Germinal center (tissue), 1 donor: ENCODE results near the gene RIC3.
"Not testable (repeated sequence)": the region's sequence is repeated elsewhere in the genome, so short reads cannot be mapped to it uniquely, and the experiment has no call there.

Experiments used
- DNase-seq: peaks from one replicate; pipeline ENCODE4 v3.0.0; 2012; ENCODE audit warnings: mixed read lengths, low spot score

Gene RIC3

DNA sequence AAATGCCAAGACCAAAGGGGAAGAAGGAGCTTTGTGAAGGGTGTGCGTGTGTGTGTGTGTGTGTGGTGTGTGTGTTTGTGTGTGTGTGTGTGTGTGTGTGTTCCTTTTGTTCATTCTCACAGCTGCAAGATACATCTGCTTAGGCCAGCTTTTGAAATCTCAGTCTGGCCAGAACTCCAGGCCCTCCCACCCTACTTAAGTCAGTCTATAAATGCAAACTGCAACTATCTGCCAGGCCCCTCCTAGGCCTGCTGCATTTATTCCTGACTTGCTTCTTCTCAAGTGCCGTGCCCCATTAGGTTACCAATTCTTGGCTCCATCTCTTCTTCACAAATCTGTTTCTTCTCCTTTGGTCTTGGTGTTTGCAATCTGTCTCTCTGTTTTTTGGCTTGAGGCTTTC is 21.6 kb upstream of the RIC3 start:
- DNase-seq = no peak

DNA sequence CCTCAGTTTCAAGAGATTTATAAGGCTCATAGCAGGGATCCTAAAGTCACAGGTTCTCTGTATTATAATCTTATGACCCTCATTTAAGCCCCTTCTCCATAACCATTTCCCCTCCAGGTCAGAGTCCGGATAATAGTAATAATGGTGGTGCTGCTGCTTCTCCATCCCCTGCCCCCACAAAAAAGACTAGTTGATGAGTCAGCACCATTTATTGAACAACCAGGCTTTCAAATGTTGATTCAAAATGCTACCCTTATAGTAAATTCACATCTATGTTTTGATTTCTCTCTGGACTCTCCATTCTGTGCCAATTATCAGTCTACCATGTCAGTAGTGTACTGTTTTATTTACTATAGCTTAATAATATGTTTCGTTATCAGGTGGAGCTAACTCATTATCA is 17.6 kb upstream of the RIC3 start:
- DNase-seq = no peak

DNA sequence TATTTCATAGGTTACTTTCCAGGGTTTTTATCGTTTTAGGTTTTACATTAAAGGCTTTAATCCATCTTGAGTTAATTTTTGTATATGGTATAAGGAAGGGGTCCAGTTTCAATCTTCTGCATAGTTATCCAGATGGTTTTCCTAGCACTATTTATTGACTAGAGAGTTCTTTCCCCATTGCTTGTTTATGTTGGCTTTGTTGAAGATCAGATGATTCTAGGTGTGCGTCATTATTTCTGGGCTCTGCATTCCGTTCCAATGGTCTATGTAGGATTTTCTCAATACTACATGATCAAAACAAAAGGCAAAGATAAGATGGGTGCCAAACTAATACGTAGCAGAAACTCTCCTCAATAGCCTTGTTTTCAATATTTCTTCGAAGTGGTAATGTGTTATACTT is 14.3 kb upstream of the RIC3 start:
- no peak for DNase-seq

DNA sequence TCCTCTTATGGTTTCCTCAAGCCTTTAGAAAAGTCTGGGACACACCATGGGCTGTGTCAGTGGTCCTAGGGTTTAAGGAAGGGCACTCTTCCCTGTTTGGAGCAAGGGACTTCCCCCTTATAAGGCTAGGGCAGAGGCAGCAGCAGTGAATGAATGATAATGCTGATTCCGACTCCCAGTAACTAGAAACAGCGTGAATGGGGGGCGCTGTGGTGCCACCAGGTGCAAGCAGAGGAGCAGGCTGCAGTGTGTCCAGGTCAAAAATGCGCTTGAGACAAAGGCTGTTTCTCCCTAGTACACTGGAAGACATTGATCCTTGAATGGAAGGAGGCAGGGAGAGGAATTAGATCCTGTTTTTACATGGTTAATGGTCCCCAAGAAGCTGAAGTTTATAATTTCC is 11.6 kb upstream of the RIC3 start:
- no peak for DNase-seq

DNA sequence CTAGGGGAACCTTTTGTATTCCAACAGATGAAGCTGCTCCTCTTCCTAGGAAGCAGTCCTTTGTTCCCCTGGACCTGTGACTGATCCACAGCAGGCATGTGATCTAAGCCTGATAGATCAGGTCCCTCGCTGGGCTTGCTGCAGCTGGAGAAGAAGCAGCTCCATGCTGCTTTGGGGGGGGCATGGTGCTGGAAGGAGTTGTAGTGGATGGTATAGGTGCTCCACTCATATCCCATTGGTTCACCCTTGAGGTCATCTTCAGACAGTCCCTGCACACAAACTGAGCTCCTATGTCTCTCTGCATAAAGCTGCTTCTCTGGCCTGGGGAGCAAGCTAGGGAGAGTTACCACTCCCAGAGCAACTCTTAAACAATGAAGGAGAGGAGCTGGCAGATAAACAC is 9.5 kb upstream of the RIC3 start:
- no peak for DNase-seq

DNA sequence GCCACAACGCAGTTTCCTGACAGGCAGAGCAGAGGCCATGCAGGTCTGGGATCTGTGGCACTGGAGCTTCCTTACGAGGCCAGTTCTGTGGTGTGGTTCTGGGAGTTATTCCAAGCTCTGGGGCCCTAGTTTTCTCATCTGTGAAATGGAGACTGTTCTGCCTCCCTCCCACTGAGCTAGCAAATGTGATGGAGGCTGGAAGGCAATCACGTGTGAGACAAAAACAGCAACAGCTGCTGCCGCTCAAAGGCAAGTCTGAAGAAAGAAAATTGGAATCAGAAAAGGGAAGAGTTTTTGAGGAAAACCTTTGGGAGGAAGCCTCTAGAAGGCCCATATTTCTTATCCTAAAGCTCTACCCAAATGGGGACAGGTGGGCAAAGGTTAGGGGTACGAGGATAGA is 8.3 kb upstream of the RIC3 start:
- no peak for DNase-seq

DNA sequence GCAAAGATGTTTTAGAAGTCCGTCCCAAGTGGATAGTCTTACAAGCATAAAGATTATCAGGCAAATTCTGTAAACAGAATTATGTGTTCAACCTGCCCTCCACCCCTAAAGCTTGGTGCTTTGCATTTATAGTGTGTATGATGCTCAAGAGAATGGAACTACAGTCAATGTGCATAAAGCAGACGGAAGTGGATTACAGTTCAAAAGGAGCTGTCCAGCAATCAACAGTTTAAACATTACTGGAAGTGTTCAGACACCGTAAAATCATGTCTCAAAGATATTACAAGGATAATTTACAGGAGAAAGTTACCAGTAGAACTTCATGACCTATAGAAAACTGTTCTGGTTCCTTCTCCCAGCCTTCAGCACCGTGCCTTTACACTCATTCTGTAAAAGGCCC is 1.0 kb downstream of the RIC3 start:
- no peak for DNase-seq

DNA sequence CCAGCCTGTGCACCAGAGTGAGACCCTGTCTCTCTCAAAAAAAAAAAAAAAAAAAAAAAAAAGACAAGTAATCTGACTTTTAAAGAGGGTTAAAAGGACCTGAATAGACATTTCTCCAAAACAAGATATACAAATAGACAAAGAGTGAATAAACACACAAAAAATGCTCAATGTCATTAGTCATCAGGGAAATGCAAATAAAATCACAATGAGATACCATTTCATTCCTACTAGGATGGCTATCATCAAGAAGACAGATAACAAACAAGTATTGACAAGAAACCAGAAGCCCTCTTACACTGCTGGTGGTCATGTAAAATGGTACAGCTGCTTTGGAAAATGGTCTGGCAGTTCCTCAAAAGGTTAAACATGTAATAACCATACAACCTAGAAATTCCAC is 4.1 kb downstream of the RIC3 start:
- no peak for DNase-seq

DNA sequence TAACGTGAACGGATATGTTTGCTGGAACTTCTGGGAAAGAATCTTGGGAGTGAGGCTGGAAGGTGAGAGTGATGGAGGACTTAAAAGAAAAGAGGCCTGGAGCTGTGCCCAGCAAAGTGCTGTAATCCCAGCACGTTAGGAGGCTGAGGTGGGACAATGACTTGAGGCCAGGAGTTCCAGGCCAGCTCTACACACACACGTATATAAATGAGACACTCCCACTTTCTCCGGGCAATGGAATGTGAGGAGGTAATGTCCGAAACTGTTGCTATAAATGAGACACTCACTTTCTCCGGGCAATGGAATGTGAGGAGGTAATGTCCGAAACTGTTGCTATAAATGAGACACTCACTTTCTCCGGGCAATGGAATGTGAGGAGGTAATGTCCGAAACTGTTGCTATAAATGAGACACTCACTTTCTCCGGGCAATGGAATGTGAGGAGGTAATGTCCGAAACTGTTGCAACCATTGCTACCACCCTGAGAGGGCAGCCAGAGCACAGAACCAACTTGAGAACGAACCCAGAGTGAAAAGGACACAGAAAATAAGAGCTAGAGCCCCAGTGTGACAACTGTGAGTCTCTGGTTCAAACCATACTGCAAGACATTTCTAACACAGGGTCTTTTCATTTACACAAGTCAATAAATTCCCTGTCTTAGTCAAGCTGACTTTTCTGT is 7.1 kb downstream of the RIC3 start:
- not testable (repeated sequence) for DNase-seq

DNA sequence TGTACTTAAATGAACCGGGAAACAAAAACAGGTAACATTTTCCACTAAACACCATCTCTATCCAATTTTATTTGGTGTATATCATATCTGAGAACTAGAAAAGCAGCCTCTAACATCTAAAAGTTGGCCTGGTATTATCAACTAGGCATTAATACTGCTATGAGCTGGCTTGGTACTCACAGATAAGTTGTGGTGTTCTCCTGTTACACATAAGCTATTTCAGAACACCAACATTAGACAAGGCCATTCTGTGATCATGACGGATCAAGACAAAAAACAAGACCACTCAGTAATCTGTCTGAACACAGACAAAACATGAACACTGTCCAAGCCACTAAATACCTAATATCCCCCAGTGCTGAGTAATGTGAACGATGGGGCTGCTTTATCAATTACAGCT is 11.9 kb downstream of the RIC3 start:
- no peak for DNase-seq

DNA sequence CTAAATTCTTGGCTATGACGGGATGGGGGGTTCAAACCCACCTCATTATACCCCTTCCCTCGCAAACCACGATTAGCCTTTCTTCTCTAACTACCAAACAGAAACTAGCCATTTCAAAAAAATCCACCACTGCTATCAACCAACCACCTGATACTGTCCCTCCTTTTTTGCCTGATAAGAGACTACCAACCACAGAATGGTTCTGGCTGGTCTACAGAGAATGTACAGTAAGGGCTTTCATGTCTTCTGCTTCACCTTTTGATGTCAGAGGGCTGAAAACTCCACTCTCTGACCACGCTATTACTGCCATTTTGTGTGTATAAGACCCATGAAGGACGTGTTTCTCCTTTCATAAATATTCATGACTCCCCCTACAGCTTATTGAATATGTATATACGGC is 19.1 kb downstream of the RIC3 start:
- no peak for DNase-seq

DNA sequence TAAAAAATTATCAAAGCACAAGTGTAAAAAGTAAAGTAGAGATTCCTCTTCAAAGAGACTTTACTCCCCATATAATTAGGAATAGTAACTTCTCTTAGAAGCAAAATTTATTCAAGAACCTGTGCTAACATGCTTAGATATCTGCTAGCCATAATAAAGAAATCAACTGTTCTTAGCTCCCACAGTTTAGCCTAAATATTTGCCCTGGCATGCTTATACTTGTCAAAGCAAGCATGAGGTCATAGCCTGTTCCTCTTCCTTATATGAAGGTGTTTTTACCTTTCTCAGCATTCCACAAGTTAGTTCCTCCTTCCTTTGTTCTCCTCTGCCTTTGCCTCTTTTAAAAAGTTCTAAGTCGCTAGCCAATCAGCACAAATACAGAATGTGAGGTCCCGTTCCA is 30.3 kb downstream of the RIC3 start:
- DNase-seq = no peak

DNA sequence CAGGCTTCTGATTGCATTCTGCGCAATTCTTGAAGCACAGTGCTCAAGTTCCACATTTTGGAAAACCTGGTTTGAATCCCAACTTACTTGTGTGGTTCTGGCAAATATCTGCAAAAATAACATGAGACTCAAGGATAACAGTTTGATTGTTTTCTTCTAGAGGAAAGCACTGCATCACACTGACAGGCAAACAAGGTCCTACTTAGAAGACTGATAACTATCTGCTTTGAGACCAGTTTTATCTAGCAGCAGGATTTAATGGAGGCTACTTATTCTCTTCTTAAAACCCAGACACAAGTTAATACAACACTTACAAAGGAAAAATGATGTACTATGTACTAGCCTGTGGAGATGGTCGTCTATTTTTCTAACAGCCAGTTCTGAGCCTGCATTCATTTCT is 41.4 kb downstream of the RIC3 start:
- DNase-seq = no peak

DNA sequence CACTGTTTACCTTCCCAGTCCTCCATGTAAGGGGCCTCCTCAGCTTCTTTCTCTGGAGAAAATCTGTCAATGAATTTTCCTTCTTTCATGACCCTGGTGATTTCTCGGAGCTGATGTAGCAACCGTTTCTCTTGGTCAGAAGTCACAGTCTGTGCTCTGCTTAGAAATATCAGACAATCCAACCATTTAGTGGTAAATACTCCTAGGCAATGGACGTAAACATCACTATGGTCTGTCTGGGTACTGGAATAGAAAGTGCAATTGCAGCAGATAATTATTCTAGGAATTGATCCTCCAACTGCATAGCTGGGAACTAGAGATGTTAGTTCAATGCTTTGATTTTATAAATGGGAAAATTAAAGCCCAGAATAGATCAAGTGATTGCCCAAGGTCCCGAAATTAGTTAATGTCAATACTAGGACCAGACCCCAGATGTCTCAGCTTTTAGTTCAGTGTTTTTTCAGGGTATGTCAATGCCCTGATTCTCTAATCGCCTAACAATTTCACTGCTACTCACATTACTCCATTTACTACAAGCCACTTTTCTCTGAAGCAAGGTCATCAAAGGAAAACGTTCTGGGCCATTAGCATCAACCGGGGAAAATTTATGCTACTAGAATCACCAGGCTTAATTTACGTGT is 42.1 kb downstream of the RIC3 start:
- no peak for DNase-seq

DNA sequence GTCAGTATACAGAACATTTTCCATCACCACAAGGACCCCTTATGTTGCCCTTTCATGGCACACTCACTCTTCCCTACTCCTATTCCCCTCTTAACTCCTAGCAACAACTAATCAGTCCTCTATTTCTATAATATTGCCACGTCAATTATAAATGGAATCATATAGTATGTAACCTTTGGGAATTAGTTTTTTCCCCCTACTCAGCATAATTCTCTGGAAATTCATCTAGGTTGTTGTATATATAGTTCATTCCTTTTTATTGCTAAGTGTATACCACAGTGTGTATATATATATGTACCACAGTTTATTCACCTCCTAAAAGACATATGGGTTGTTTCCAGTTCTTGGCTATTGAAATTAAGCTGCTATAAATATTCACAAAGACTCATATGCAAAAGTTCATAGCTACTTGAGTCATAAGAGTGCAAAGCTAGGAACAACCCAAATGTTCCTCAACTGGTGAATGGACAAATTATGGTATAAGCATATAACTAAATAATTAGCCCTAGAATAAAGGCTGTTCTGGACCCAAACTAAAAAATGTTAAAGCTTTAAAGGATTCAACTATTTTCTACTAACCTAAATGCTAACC is 46.6 kb downstream of the RIC3 start:
- no peak for DNase-seq

DNA sequence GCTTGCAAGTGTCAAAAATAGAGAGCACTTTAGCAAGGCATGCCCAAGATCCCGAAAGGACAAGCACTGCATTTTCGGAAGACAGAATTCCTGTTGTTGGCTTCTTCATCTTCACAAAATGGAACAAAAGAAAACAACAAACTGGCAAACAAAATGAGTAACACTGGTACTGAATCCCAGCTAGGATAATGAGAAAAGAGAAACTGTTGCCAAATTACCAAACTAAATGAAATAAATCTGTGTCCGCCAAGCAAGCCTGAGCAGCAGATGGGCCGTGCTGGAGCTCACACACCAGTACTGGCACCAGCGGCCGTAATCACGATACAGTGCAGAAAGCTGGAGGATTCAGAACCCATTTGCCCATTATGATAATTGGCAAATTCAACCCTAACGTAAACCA is 57.2 kb downstream of the RIC3 start:
- DNase-seq = no peak

DNA sequence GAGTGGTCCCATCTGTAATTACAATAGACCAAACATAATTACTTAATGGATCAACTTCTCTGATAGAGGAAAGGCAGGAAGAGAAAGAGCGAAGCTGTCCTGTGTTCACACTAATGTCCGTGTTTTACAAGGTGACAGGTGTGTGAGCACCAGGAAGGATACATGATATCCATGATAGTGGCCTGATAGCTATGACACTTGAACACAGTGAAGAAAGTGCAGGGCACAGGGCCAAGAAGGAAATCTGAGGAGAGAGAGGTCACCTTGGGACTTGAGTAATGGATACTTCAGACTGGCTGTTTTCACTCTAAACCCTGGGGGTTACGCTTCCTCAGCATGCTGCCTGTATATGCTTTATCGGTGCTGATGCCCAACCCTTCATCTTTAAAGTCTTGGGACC is 58.4 kb downstream of the RIC3 start:
- no peak for DNase-seq

DNA sequence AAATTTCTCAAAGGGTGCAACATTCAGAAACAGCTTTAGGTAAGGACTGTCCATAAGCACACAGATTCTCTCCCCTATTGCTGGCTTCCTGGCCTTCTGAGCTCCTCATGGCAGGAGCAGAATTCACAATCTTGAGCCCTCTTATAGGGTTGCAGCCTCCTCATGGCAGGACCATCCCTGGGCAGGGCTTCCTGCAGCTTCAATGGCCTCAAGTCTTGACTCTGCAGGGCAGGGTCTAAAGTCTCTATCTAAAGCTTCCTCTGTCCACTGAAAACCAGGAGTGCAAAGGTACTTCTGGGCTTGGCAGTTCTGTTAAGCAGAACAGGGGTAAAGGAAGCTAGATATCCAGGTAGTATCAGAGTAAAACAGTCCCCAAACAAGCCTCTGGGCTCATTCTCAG is 59.1 kb downstream of the RIC3 start:
- no peak for DNase-seq

DNA sequence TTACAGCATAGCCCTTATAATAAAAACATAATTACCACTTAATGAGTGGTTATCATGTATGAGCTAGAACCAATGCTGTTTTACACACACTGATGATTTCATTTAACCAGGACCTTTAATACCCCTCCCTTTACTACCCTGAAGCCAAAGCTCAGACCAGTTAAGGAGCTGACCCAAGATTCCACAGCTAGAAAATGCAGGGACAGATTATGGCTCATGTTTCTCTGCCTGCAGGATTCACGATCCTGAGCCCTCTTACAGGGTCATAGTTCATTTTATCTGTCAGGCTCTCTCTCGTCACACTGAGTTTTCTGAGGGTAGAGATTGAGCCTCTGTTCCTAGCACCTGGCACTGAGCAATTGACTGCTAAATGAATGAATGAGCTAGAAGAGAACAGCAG is 60.4 kb downstream of the RIC3 start:
- no peak for DNase-seq

DNA sequence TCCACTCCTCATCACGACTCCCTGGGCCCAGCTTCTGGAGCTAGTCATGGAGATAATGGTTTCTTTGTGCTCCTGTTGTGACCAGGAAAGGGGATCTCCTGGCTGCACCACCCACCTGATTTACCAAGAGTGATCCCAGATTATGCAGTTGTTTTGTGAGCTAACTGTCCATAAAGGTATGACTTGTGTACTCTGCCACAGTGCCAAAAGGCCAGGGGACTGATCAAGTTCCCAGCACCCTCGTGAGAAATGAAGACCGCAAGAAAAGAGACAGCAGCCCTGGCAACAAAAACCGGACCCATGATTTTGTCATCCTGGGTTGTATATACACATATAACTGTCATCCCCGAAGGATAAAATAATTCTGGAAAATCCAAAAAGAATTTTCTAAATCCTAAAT is 61.2 kb downstream of the RIC3 start:
- DNase-seq = no peak

DNA sequence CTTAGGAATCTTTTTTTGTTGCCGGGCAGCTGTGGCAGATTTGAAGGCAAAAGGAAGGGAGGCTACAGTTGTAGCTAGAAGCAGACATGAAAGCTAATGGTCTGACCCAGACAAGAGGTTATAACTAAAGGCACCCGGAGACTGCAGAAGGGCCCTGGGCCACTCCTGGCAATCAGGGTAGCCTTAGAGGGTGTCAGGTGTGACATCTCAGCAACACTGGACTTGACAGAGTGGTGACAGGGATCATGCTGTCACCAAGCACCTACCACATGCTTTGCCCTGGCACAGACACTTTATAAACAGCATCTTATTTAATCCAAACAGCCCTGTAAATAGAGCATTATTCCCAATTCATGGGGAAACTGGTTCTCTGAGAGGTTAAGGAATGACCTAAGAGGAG is 62.1 kb downstream of the RIC3 start:
- no peak for DNase-seq

DNA sequence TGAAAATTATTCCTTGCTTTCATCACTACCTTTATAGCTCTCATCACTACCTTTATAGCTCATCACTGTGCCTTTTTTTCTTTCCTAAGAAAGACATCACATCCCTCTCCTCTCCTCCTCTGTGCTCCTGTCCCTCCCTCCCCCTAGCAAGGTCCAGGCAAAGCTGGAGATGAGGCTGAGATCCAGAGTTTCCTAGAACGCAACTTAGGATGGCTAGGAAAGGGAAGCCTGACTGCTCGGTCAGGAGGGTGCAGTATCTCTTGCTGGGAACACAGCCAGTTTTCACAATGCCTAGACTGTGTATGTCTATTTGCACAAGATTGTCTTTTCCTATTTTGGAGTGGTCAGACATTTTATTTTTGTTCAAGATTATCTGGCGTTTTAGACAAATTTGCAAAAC is 63.2 kb downstream of the RIC3 start:
- DNase-seq = no peak

DNA sequence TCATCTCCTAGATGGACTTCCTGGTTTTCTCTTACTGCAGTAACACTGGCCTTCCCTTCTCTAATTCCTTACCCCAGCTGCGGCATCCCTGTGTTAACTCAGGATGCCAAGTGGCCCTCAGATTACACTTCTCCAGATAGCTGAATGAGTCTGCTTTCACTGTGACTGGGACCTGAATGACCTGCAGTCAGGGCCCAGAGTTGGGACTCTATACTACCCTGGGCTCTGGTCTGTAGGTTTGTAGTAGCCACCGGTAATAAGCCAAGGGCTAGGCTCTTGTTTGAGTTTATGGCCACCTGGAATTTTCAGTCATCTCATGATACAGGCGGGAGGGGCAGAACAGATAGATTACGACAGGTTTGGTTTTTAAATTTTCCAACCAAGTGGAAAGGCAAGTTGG is 63.7 kb downstream of the RIC3 start:
- no peak for DNase-seq

DNA sequence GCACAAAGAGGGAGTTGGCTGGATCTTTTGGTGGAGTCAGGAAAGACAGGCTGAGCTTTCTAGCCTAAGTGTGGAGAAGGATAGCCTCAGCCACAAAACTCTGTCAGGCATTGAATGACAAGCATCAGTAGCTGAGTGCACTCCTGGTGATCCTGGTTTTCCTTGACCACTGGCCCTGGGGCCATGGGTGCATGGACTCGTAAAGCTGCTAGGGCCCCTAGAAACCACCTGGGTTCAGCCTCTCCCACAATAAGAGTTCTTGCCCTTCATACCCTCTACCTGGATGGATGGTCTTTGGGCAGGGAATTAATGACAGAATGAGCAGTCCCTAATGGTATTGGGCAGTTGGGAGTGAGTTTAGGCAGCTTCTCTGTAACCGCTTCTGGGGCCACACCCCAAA is 64.9 kb downstream of the RIC3 start:
- no peak for DNase-seq
